Measurements from ENCODE around the gene CCDC78.

CCDC78 gene

DNA sequence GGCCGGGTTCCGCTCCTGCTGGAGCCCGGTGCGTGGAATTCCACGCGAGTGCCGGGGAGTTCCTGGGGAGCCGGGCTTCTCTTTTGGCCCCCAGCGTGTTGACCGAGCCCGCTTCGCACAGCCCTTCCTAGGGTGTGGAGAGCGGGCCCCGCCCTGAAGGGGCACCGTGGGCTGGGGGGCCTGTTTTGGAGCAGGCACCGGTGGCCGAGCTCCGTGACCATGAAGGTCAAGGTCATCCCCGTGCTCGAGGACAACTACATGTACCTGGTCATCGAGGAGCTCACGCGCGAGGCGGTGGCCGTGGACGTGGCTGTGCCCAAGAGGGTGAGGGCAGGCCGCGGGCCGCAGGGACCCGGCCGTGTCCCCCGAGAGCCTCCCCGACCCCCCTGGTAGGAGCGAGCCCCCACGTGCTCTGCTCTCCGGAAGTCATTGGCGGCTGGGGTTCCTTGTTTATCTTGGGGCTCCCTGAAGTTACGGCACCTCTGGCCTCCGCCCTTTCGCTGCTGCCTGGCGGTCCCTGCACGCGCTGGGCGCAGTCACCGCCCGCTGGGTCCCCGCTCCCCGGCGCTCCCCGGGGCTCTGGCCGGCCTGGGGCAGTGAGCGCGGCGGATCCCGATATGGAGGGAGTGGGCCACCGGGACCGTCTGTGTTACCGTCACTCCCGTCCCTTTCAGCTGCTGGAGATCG, 1.2 kb upstream of the CCDC78 start:
- TF ChIP-seq, protein P1, sequence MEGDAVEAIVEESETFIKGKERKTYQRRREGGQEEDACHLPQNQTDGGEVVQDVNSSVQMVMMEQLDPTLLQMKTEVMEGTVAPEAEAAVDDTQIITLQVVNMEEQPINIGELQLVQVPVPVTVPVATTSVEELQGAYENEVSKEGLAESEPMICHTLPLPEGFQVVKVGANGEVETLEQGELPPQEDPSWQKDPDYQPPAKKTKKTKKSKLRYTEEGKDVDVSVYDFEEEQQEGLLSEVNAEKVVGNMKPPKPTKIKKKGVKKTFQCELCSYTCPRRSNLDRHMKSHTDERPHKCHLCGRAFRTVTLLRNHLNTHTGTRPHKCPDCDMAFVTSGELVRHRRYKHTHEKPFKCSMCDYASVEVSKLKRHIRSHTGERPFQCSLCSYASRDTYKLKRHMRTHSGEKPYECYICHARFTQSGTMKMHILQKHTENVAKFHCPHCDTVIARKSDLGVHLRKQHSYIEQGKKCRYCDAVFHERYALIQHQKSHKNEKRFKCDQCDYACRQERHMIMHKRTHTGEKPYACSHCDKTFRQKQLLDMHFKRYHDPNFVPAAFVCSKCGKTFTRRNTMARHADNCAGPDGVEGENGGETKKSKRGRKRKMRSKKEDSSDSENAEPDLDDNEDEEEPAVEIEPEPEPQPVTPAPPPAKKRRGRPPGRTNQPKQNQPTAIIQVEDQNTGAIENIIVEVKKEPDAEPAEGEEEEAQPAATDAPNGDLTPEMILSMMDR (conservative IDR thresholded peaks at IDR 0.05; ENCODE audit: low read depth, low read length), result no peak
- no peak for DNase-seq (ENCODE audit: low read depth)

DNA sequence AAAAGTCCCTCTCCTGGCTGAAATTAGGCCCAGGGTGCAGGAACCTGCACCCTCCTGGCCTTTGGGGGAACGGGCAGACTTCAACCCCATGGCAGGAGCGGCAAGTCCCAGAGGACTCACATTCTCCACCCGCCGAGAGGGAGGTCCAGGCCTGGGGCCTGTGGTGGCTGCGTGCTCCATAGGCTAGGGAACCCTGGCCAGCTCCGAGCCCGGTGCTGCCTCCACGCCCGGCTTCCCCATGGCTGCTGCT, 130 bp downstream of the CCDC78 start:
- TF ChIP-seq, protein P1 (conservative IDR thresholded peaks at IDR 0.05; ENCODE audit: low read depth, low read length), result no peak
- DNase-seq (ENCODE audit: low read depth), result no peak
- no peak overlapping the region for H3K4me3 ChIP-seq (ENCODE audit: low read depth, low read length)

More for the DNA sequence above, 1.2 kb upstream of the CCDC78 start:
- peak overlapping the region; percentile 68 for H3K4me3 ChIP-seq (ENCODE audit: low read depth, low read length)

DNA sequence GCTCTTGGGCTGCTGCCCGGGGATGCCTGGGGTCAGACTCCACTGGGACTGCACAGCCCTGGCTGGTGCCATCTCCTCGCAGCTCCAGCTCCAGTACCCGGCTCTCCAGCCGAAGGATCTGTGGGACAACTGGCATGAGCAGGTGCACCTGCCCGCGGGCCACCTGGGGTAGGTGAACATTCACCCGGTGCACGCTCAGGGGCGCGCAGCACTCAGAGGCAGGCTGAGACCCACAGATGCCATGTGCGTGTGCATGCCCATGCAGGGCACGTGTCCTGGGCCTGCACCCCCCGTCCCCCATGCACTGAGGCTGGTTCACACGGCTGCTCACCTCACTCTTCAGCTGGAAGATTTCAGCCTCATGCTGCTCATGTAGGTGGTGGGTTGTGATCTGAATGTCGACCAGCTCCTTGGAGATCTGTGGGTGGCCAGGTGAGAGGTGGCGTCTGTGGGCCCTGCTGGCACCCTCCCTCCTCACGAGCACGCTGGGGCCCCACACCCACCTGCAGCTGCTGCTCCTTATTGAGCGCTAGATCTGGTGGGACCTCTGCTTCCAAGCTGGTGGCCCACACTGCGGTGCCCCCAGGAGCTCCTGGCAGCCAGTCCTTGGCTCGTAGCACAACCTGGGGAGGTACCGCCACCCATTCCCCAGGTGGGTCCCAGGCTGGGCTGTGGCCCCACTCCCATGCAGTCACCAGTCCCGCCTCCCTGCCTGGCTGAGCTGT, 618 bp downstream of the CCDC78 start:
- no peak for DNase-seq (ENCODE audit: low read depth)
- no peak overlapping the region for H3K4me3 ChIP-seq (ENCODE audit: low read depth, low read length)
- TF ChIP-seq, protein P1 (conservative IDR thresholded peaks at IDR 0.05; ENCODE audit: low read depth, low read length), result no peak

DNA sequence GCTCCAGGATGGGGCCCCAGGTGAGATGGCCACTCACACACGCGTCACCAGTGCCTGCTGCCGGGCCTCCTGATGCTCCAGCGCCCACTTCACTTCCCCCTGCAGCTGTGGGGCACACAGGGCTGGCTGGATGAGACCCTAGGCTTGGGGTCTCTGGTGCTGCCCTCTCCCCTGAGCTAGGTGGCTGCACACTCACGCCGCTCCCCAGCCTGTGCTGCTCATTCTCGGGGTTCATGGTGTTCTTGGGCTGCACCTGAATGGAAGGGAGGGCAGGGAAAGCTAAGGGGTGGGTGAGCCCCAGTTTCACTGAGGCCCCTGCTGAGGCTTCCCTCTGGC, 1.2 kb downstream of the CCDC78 start:
- TF ChIP-seq, protein P1 (conservative IDR thresholded peaks at IDR 0.05; ENCODE audit: low read depth, low read length), result no peak
- H3K4me3 ChIP-seq (ENCODE audit: low read depth, low read length), result no peak overlapping the region
- no peak for DNase-seq (ENCODE audit: low read depth)

DNA sequence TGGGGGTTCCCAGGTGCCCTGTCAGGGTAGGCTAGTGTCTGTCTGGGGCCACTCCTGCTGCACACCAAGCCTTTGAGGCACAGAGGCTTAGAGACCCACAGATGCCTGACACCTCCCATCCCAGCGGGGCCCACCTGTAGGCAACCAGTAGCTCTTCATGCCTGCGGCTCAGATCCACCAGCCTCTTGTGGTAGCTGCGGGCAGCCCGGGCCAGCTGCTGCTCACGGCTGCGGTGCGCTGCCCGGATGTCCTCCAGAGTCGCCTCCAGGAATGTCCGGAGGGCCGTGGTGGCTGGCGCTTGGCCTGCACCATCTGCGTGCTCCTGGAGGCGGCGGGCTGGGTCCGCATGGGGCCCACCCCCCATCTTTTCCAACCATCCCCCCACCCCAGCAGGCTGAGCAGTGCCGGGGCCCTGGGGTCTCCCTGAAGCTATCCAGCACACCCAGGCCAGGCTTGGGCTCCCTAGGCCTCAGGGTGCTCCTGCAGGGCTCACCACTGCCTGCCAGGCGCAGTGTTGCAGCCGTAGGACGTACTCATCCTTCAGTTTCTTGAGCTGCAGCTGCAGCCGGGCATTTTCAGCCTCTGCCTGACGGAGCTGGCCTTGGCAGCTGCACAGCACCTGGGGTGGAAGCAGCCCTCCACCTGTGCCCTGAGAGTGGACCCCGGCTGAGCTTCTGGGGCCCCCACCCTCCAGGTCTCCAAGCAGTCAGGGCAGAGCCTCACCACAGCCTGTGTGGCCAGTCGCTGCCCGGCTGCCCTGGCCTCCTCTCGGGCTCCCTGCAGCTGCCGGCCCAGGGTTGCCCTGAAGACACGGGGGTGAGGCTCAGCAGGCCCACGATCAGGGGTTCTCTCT, 1.8 kb downstream of the CCDC78 start:
- TF ChIP-seq, protein P1 (conservative IDR thresholded peaks at IDR 0.05; ENCODE audit: low read depth, low read length), result no peak
- no peak overlapping the region for H3K4me3 ChIP-seq (ENCODE audit: low read depth, low read length)
- no peak for DNase-seq (ENCODE audit: low read depth)

DNA sequence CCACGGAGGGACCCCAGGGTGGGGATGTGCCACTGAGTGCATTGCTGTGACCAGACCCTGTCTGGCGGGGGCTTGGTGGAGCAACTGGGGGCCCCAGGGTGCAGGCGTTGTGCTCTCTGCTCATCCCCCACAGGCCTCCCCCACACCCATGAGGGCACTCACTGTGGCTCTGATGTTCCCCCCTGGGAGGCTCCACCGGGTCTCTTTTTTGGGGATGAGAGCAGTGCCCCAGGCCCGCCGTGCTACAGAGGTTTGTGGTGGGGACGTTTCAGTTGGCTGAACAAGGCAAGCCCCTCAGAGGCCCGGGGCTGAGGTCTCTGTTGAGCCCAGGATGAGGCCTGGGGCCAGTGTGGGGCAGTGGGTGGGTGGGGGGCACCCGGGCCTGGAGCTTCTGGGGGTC, 2.5 kb downstream of the CCDC78 start:
- TF ChIP-seq, protein P1 (conservative IDR thresholded peaks at IDR 0.05; ENCODE audit: low read depth, low read length), result no peak
- no peak for DNase-seq (ENCODE audit: low read depth)
- no peak overlapping the region for H3K4me3 ChIP-seq (ENCODE audit: low read depth, low read length)
